AG09319 (cell line): ENCODE results near the gene CADM1.

Experiments used
- DNase-seq: peaks from one replicate; pipeline ENCODE4 v3.0.0-alpha.2; 2010; ENCODE audit warnings: low read depth; ENCODE audit errors: extremely low read depth
- CTCF ChIP-seq: IDR thresholded peaks from 2 replicates; pipeline ENCODE4 v1.5.1; 2011; ENCODE audit warnings: low read depth, mild to moderate bottlenecking, inconsistent platforms, low read length, moderate library complexity

CADM1 gene

GRCh38 chr11:115444542-115444941 is 59.7 kb downstream of the CADM1 start:
- TF ChIP-seq CTCF: no peak
- DNase-seq: no peak

- no peak for TF ChIP-seq CTCF
- no peak for DNase-seq
Observed at GRCh38 chr11:115439969-115440540, 64.2 kb downstream of the CADM1 start.

DNA sequence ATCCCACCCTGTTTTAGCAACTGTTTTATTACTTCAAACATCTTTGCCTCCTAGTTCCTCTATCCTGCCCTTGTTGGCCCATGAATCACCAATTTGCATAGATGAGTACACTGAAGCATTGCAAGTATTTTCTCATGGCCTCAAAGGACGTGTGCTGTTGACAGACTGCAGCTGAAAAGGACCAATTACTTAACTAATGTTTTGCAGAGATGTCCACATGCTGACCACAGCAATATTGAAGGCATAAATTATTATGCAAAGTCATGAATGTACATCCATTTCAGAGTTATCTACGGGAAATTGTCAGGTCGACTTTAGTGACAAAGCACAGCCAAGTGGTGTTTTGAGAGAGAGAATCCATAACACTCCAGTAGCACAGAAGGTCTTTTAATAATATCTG is 64.8 kb downstream of the CADM1 start:
- no peak for TF ChIP-seq CTCF
- no peak for DNase-seq

DNA sequence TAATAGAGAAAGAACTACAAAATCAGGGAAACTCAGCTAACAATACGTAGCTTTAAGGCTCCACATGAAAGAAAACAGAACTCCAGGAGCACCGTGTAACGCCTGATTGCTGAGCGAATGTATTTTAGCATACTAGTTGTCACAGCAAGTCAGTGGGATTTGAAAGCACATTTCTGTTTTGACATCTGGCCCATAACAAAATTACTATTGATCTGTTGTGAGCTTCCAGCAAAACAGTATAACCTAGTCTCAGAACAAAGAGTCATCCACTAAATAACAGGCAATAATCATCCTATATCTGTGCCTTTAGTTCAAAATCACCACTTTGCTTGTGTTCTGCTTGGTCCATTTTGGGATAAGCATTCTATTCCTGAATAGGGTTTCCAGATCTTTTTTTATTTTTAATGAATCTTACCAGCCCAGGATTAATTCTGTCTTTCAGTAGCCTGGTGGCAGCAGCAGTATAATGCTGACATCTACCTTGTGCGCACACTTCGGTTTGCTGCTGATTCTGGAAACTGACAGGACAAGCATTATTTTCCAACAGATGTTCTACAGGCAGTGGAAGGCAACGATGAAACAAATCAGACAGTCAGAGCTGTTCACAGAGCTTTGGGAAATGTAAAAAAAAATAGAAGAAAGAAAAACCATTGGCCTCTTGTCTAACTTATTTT is 66.2 kb downstream of the CADM1 start:
- DNase-seq: no peak
- no peak for TF ChIP-seq CTCF

DNA sequence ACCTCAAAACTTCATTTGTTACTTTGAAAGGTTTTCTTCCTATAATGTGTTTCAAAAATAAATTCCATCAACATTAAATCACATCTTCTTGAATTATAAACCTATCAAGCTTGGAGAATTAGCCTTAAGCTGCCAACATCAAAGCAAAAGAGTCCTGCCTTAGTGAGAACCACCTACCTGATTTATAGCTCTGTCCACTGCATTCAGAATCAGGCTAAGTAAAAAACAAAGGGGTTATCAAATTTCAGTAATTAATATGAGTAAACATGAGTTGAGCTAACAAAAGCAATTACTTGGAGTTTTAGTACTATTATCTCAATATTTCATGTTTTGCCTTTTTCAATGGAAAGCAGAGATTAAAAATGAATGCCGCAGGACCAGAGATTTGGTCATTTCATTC is 73.9 kb downstream of the CADM1 start:
- no peak for DNase-seq
- no peak for TF ChIP-seq CTCF

- no peak for DNase-seq
- TF ChIP-seq CTCF: no peak
Observed at GRCh38 chr11:115428306-115428705, 75.9 kb downstream of the CADM1 start.

DNA sequence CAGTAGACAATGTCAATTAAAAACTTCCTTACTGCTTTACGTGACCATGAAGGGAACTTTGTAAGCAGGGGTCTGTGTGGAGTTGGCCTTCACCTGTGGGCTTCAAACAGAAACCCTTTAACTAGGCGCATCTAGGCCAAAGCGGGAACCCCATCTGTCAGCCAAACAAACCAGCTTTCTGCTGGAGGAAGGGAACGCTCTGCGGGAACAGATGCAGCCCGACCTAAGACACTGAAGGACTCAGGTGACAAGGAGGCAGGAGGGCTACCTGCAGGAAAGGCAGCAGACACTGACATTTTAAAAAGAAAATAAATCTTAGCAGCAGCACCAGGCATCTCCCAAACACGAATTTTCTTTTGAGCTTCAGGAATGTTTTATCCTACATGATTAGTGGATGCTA is 78.4 kb downstream of the CADM1 start:
- no peak for TF ChIP-seq CTCF

More for the DNA sequence above, 78.4 kb downstream of the CADM1 start:
- DNase-seq: no peak
